SK-N-SH treated with all-trans-retinoic acid at 6 μM for 48 hours (cell line): Measurements from ENCODE around the gene CTNND2.
"Not testable (repeated sequence)": the region's sequence is repeated elsewhere in the genome, so short reads cannot be mapped to it uniquely, and the experiment has no call there.

Source experiments
- ARNTL ChIP-seq: fragments of 450-650 bp; formaldehyde crosslinking; IDR thresholded peaks from 2 replicates; pipeline ENCODE4 v1.5.0; 2020; ENCODE audit warnings: low read depth, mild to moderate bottlenecking, moderate library complexity, borderline replicate concordance
- CSDC2 ChIP-seq: fragments of 250-450 bp; sonication (Bioruptor Pico); IDR thresholded peaks from 2 replicates; pipeline ENCODE4 v1.5.0; 2020; ENCODE audit warnings: mild to moderate bottlenecking, moderate library complexity
- GLIS3 ChIP-seq: fragments of 250-450 bp; sonication (Bioruptor Pico); IDR thresholded peaks from 2 replicates; pipeline ENCODE4 v1.5.0; 2020; ENCODE audit warnings: mild to moderate bottlenecking, moderate library complexity
- ISL1 ChIP-seq: fragments of 250-450 bp; sonication (Bioruptor Pico); IDR thresholded peaks from 2 replicates; pipeline ENCODE4 v2.1.2; 2022; ENCODE audit warnings: mild to moderate bottlenecking, moderate library complexity
- OSR1 ChIP-seq: fragments of 250-450 bp; sonication (Bioruptor Pico); IDR thresholded peaks from 2 replicates; pipeline ENCODE4 v1.8.0; 2022; ENCODE audit warnings: moderate library complexity, mild to moderate bottlenecking, inconsistent platforms
- RARB ChIP-seq: fragments of 250-450 bp; sonication (Bioruptor Pico); IDR thresholded peaks from 2 replicates; pipeline ENCODE4 v1.8.0; 2021; ENCODE audit warnings: mild to moderate bottlenecking, moderate library complexity
- TOX ChIP-seq: fragments of 250-450 bp; sonication (Bioruptor Pico); IDR thresholded peaks from 2 replicates; pipeline ENCODE4 v1.8.0; 2021; ENCODE audit warnings: mild to moderate bottlenecking, moderate library complexity, borderline replicate concordance
- ZFP3 ChIP-seq: fragments of 250-450 bp; sonication (Bioruptor Pico); IDR thresholded peaks from 2 replicates; pipeline ENCODE4 v1.5.0; 2020; ENCODE audit warnings: mild to moderate bottlenecking, moderate library complexity
- ZNF565 ChIP-seq: fragments of 450-650 bp; formaldehyde crosslinking; conservative IDR thresholded peaks from 2 replicates; pipeline ENCODE4 v1.5.0; 2020; ENCODE audit warnings: low read depth, mild to moderate bottlenecking, moderate library complexity
- TF ChIP-seq, protein P1 (sequence below): fragments of 250-450 bp; sonication (Bioruptor Pico); IDR thresholded peaks from 2 replicates; pipeline ENCODE4 v1.8.0; 2020; ENCODE audit warnings: mild to moderate bottlenecking, moderate library complexity, borderline replicate concordance
- TF ChIP-seq, protein P2 (sequence below): fragments of 250-450 bp; sonication (Bioruptor Pico); IDR thresholded peaks from 2 replicates; pipeline ENCODE4 v1.5.1; 2021; ENCODE audit warnings: mild to moderate bottlenecking, moderate library complexity
- TF ChIP-seq, protein P3 (sequence below): fragments of 250-450 bp; sonication (Bioruptor Pico); IDR thresholded peaks from 2 replicates; pipeline ENCODE4 v1.5.0; 2020; ENCODE audit warnings: mild to moderate bottlenecking, moderate library complexity

DNA sequence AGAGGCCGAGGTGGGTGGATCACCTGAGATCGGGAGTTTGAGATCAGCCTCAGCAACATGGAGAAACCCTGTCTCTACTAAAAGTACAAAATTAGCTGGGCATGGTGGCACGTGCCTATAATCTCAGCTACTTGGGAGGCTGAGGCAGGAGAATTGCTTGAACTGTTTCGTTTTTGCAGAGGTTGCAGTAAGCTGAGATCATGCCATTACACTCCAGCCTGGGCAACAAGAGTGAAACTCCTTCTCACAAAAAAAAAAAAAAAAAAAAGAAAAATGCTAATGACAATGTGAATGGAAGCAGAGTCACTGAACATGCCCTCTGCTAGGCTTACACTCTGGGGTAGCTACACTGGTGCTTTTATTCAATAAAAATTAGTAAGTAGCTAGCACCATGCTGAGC lies 899.7 kb downstream of the CTNND2 start:
- not testable (repeated sequence) for TF ChIP-seq OSR1 (CRISPR knock-in tag); RARB (CRISPR knock-in tag); ZNF565; ZFP3 (CRISPR knock-in tag); ARNTL (CRISPR knock-in tag); TOX; GLIS3 (CRISPR knock-in tag); CSDC2 (CRISPR knock-in tag); ISL1 (CRISPR knock-in tag)
- TF ChIP-seq, protein P1, sequence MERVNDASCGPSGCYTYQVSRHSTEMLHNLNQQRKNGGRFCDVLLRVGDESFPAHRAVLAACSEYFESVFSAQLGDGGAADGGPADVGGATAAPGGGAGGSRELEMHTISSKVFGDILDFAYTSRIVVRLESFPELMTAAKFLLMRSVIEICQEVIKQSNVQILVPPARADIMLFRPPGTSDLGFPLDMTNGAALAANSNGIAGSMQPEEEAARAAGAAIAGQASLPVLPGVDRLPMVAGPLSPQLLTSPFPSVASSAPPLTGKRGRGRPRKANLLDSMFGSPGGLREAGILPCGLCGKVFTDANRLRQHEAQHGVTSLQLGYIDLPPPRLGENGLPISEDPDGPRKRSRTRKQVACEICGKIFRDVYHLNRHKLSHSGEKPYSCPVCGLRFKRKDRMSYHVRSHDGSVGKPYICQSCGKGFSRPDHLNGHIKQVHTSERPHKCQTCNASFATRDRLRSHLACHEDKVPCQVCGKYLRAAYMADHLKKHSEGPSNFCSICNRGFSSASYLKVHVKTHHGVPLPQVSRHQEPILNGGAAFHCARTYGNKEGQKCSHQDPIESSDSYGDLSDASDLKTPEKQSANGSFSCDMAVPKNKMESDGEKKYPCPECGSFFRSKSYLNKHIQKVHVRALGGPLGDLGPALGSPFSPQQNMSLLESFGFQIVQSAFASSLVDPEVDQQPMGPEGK (CRISPR knock-in tag): not testable (repeated sequence)
- TF ChIP-seq, protein P2, sequence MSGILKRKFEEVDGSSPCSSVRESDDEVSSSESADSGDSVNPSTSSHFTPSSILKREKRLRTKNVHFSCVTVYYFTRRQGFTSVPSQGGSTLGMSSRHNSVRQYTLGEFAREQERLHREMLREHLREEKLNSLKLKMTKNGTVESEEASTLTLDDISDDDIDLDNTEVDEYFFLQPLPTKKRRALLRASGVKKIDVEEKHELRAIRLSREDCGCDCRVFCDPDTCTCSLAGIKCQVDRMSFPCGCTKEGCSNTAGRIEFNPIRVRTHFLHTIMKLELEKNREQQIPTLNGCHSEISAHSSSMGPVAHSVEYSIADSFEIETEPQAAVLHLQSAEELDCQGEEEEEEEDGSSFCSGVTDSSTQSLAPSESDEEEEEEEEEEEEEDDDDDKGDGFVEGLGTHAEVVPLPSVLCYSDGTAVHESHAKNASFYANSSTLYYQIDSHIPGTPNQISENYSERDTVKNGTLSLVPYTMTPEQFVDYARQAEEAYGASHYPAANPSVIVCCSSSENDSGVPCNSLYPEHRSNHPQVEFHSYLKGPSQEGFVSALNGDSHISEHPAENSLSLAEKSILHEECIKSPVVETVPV (CRISPR knock-in tag): not testable (repeated sequence)
- TF ChIP-seq, protein P3, sequence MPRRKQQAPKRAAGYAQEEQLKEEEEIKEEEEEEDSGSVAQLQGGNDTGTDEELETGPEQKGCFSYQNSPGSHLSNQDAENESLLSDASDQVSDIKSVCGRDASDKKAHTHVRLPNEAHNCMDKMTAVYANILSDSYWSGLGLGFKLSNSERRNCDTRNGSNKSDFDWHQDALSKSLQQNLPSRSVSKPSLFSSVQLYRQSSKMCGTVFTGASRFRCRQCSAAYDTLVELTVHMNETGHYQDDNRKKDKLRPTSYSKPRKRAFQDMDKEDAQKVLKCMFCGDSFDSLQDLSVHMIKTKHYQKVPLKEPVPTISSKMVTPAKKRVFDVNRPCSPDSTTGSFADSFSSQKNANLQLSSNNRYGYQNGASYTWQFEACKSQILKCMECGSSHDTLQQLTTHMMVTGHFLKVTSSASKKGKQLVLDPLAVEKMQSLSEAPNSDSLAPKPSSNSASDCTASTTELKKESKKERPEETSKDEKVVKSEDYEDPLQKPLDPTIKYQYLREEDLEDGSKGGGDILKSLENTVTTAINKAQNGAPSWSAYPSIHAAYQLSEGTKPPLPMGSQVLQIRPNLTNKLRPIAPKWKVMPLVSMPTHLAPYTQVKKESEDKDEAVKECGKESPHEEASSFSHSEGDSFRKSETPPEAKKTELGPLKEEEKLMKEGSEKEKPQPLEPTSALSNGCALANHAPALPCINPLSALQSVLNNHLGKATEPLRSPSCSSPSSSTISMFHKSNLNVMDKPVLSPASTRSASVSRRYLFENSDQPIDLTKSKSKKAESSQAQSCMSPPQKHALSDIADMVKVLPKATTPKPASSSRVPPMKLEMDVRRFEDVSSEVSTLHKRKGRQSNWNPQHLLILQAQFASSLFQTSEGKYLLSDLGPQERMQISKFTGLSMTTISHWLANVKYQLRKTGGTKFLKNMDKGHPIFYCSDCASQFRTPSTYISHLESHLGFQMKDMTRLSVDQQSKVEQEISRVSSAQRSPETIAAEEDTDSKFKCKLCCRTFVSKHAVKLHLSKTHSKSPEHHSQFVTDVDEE (CRISPR knock-in tag): not testable (repeated sequence)
